Ovary (tissue), 3 donors: ENCODE results near the gene SLC1A4.

ENCODE experiments used
- CTCF ChIP-seq, 3 donors: fragments of 450-650 bp in 2 of 3; fragments of 200-600 bp in 1 of 3; IDR thresholded peaks; one replicate each; pipeline versions ENCODE4 v1.5.1 to v1.8.0; 2016 to 2022; ENCODE audit warnings: antibody characterized with exemption in 3 of 3, mild to moderate bottlenecking in 1 of 3
- POLR2A ChIP-seq: fragments of 450-650 bp; IDR thresholded peaks from one replicate; pipeline ENCODE4 v1.6.1; 2017; ENCODE audit warnings: antibody characterized with exemption, mild to moderate bottlenecking, moderate library complexity
- donor health status: DM: no; HTN: no; CAD: no.

- TF ChIP-seq CTCF (IDR thresholded peaks at IDR 0.05), result no peak
- TF ChIP-seq POLR2A, result no peak
These were observed 50.4 kb downstream of the SLC1A4 start for GRCh38 chr2:65039640-65040039.
